ENCODE measurements around the gene GRPEL2.

GRCh38 chr5:149338364-149338763, 6.9 kb upstream of the GRPEL2 start:
- TF ChIP-seq, protein P1, sequence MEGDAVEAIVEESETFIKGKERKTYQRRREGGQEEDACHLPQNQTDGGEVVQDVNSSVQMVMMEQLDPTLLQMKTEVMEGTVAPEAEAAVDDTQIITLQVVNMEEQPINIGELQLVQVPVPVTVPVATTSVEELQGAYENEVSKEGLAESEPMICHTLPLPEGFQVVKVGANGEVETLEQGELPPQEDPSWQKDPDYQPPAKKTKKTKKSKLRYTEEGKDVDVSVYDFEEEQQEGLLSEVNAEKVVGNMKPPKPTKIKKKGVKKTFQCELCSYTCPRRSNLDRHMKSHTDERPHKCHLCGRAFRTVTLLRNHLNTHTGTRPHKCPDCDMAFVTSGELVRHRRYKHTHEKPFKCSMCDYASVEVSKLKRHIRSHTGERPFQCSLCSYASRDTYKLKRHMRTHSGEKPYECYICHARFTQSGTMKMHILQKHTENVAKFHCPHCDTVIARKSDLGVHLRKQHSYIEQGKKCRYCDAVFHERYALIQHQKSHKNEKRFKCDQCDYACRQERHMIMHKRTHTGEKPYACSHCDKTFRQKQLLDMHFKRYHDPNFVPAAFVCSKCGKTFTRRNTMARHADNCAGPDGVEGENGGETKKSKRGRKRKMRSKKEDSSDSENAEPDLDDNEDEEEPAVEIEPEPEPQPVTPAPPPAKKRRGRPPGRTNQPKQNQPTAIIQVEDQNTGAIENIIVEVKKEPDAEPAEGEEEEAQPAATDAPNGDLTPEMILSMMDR (IDR thresholded peaks at IDR 0.05): no peak
- TF ChIP-seq POLR2A (IDR thresholded peaks at IDR 0.05): no peak
